Subcutaneous adipose tissue (tissue), 4 donors: ENCODE measurements around the gene DHRS7B. TPM values are rescaled to one million over a fixed set of nuclear protein-coding genes. Genes with fewer than 3 reads are reported as not detected.

ENCODE experiments used
- total RNA-seq, 4 donors: library from RNA; depleted of rRNA; stranded (reverse); fragments of >200 nt; gene quantifications; one replicate each; pipeline ENCODE4 v1.1.0, GENCODE V29; 2016
- TF ChIP-seq, protein P1 (sequence below): fragments of 450-650 bp; IDR thresholded peaks from one replicate; pipeline ENCODE4 v1.5.1; 2016; ENCODE audit warnings: low read depth, mild to moderate bottlenecking, control low read depth, antibody characterized with exemption, moderate library complexity

DHRS7B gene
- total RNA-seq, 4 donors from 2014 or later: 28.4 to 55.4 (median 45.0) TPM

DNA sequence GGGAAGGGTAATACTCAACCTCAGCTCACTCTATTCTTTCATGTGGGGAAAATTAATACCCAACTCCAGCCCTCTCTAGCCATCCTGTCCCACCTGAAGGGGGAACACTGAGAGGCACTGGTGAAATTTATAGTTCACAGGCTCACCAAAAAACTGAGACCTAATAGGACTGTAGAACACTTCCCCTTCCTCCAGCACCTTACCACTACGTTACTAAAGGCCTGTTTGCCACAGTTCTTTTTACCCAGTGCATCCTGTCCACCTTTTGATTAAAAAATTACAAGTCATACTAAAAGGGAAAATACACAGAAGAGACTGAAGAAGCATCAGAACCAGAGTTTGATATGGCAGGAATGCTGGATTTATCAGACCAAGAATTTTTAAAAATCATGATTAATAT is 26.0 kb downstream of the DHRS7B start:
- TF ChIP-seq, protein P1, sequence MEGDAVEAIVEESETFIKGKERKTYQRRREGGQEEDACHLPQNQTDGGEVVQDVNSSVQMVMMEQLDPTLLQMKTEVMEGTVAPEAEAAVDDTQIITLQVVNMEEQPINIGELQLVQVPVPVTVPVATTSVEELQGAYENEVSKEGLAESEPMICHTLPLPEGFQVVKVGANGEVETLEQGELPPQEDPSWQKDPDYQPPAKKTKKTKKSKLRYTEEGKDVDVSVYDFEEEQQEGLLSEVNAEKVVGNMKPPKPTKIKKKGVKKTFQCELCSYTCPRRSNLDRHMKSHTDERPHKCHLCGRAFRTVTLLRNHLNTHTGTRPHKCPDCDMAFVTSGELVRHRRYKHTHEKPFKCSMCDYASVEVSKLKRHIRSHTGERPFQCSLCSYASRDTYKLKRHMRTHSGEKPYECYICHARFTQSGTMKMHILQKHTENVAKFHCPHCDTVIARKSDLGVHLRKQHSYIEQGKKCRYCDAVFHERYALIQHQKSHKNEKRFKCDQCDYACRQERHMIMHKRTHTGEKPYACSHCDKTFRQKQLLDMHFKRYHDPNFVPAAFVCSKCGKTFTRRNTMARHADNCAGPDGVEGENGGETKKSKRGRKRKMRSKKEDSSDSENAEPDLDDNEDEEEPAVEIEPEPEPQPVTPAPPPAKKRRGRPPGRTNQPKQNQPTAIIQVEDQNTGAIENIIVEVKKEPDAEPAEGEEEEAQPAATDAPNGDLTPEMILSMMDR: no peak

DNA sequence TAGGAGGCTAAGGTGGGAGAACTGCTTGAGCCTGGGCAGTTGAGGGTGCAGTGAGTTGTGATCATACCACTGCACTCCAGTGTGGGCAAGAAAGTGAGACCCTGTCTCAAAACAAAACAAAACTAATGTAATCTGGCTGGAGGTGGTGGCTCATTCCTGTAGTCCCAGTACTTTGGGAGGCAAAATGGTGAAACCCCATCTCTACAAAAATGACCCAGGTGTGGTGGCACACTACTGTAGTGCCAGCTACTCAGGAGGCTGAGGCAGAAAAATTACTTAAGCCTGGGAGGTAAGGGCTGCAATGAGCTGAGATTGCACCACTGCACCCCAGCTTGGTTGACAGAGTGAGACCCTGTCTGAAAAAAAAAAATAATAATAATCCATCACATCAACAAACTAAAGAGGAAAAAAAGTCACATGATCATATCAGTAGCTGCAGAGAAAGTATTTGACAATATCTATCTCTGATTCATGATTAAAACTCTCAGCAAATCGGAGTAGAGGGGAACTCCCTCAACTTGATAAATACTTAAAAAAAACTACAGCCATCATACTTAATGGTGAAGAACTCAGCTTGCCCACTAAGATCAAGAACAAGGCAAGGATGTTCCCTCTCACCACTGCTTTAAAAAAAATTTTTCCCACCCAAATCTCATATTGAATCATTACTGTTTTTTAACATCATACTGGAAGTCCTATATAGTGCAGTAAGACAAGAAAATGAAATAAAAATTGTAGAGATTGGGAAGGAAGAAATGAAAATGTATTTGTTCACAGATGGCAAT is 31.0 kb downstream of the DHRS7B start:
- TF ChIP-seq, protein P1: no peak

DNA sequence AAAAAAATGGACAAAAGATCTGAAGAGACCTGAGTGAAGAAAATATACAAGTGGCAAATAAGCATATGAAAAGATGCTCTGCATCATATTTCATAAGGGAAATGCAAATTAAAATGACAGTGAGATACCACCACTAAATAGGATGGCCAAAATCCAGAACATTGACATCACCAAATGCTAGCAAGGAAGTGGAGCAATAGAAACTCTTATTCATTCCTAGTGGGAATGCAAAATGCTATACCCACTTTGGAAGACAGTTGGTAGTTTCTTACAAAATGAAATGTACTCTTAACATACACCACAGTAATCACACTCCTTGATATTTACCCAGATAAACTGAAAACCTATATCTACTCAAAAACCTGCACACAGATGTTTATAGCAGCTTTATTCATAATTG is 33.6 kb downstream of the DHRS7B start:
- TF ChIP-seq, protein P1: no peak

DNA sequence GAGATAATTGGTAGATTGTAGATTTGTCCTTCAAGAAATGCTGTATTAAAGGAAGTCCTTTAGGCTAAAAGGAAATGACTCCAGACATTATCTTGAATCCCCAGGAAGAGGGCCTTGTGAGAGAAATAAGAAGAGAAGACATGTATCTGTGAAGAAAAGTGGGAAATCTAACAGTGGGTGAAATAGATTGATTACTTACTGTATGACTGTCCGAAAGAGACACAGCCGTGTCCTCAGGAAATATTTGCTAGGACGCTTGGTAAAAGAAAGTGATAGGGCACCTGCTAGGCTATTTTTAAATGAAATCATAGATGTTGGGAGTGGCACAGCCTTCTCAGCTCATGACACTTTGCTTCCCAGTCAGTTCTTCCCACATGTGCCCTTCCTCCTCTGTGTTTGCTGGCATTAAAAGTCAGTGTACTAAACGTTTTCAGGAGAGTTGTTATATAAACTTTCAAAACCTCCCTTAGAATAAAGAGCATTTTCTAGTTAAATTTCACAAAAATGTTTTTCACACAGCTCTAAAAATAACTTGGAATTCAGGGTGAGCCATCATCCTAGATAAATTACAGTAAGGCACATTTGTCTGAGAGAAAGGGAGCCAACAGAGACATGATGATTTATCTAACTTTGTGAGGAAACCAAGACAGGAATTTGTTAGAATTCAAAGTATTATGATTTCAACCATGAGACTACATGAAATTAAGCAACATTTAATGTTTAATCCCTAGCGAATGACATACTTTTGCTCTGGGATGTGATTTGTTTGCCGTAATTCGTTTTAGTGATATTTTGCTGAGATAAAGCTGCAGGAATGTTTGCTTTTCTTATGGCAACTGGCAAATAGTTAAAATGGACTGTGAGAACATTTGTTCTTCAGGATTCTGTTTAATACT is 35.0 kb downstream of the DHRS7B start:
- TF ChIP-seq, protein P1: no peak

DNA sequence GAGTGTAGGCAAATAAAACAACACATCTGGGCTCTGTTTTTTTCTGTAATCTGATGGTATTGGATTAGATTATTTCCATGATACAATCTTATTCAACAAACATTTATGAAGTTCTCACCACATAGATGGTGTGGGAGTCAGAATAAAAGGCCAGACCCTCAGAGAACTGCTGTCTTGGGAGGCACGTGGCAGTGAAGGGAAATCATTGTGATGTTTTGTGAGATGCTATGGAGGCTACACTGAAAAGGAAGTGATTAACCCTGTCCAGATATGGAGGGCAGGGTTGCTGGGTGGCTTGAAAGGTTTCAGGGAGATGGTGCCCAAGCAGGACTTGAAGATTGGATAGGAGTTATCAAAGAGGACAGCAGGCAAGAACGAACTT is 35.6 kb downstream of the DHRS7B start:
- TF ChIP-seq, protein P1: no peak

DNA sequence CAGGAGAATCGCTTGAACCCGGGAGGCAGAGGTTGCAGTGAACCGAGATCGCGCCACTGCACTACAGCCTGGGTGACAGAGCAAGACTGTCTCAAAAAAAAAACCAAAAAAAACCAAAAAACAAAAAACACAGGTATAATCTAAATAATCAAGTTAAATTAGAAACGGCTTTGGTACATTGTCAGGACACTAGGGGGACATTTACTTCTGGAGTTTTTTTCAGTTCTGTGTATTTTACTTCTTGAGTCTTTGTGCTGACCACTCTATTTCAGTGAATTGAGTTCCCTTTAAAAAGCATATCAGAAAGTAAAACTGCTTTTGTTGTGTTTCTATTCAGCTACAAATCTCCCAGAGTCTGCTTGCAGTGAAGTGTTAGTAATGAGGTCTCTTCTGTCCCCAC is 36.3 kb downstream of the DHRS7B start:
- TF ChIP-seq, protein P1: no peak

DNA sequence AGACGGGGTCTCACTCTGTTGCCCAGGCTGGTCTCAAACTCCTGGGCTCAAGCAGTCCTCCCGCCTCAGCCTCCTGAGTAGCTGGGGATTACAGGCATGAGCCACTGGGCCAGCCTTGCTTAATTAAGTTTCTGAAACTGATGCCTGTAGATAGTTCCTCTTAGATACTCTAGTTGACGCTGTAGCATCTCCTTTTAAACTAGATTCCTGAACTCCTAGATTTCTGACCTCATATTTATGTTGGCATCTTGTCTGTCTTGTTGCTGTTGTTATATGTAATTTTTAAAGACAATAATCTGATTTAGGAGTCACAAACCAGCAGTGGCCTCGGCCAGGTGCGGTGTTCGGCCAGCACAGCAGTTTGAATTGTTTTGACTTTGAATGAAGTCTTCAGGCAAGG is 37.5 kb downstream of the DHRS7B start:
- TF ChIP-seq, protein P1: no peak
